H54 (cell line): ENCODE data around the gene SEPHS1.
"Not testable (repeated sequence)": the region's sequence is repeated elsewhere in the genome, so short reads cannot be mapped to it uniquely, and the experiment has no call there.

Source experiments
- DNase-seq: peaks from one replicate; pipeline ENCODE4 v3.0.0; 2011; ENCODE audit warnings: low spot score, mixed read lengths; ENCODE audit not compliant: insufficient read length
- FAIRE-seq: peaks from 3 replicates; lab custom pipeline; 2011; peaks lifted over from hg19 to GRCh38; lab: Jason Lieb, UNC
- POLR2A ChIP-seq: IDR thresholded peaks from 2 replicates; pipeline ENCODE4 v1.6.1; 2011; ENCODE audit warnings: low read depth, mild to moderate bottlenecking, low read length

SEPHS1 gene, protein sequence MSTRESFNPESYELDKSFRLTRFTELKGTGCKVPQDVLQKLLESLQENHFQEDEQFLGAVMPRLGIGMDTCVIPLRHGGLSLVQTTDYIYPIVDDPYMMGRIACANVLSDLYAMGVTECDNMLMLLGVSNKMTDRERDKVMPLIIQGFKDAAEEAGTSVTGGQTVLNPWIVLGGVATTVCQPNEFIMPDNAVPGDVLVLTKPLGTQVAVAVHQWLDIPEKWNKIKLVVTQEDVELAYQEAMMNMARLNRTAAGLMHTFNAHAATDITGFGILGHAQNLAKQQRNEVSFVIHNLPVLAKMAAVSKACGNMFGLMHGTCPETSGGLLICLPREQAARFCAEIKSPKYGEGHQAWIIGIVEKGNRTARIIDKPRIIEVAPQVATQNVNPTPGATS

DNA sequence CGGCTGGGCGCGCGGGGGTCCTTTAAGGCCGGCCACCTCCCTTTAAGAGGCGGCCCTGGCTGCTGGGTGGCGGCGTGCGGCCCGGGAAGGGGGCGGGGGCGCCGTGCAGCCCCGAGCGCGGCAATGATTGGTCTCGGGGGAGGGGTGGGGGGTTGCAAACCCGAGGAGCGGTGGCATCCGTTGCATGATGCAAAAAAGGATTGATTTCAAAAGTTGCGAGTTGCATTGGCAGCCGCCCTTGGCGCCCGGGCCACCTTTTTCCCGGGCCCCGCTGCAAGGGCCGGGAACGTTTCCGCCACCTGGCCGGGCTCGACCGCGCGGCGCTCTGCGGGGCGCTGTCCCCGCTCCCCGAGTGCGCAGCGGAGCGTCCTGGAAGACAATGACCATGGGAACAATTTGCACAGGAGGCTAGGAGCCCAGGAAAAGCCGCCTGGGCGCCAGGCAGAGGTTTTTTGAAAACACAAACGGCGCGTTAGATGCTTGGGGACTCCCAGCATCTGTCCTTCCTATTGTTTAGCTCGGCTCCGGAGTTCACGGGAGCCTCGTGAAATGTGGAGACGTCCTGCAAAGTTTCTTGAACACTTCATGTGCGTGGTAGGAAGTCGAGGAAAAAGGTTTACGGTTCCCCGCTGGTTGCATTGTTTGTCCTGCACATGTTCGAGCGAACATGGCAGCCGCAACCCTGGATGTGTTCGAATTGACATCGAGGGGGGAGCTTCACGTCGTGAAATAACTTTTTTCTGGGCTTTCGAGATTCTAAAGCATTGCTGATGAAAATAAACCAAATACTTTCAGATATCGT lies at the start of gene SEPHS1:
SEPHS1 (minus strand) TSS at position 78 of the 802 bp plus-strand sequence. CDS start 3,343 bp downstream, outside the sequence.
- DNase-seq (peak; percentile 72), FAIRE-seq (no peak)
- peak; percentile 22; the same call in 1 of the 2 replicates for TF ChIP-seq POLR2A

DNA sequence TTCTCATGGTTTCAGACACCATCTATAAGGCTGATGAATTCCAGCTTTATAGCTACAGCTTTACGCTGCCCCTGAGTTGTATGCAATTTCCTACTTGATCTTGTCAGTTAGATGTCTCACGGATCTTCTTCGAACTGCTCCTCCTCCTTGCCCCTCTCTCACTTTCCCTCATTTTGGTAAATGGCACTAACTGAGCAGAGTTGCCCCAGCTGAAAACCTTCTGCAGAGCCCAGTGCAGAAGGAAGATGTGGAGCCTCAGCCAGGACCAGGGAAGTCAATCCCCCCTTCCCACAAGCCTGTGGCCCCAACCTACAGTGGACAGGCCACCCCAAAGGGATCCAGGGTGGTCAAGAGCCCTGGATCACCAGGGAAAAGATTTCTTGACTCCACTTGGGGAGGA lies 49.0 kb upstream of the SEPHS1 start:
- TF ChIP-seq POLR2A = no peak
- no peak for FAIRE-seq
- no peak for DNase-seq

DNA sequence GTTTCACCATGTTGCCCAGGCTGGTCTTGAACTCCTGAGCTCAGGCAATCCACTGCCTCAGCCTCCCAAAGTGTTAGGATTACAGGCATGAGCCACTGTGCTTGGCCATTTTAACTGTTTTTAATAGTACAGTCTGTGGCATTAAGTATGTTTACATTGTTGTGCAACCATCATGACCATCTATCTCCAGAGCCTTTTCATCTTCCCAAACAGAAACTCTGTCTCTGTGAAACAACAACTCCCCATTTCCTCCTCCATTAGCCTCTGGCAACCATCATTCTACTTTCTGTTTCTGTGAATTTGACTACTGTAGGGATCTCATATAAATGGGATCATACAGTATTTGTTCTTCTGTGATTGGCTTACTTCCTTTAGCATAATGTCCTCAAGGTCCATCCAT lies 48.3 kb upstream of the SEPHS1 start:
- DNase-seq (no peak), FAIRE-seq (no peak)
- no peak for TF ChIP-seq POLR2A

DNA sequence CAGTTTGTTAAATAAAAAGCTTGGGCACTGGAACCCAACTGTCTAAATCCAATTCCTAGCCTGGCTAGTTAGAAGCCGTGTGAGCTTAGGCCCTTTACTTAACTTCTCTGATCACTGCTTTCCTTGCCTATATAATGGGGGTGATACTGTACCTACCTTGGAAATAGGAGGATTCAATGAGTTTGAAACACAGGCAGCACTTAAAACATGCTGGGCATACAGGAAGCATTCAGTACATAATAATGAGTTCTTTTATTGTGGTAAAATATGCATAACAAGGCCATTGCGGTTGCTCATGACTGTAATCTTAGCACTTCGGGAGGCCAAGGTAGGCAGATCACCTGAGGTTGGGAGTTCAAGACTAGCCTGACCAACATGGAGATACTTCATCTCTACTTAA lies 47.4 kb upstream of the SEPHS1 start:
- no peak for DNase-seq
- FAIRE-seq = no peak
- TF ChIP-seq POLR2A = no peak

DNA sequence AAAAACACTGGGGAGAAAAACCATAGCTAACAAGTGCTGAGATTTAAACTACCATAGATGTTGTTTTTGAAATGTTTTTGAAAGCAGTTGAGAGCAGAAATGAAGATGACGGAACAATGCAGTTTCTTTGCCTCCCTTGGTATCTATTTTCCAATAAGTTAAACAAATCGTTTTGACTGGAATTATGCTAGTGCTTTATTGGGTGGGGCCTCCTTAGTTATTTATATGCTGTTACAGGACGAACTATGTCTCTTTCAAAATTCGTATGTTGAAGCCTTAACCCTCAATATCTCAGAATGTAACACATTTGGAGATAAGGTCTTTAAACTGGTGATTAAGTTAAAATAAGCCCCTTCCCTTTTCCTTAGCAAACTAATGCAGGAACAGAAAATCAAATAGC lies 45.5 kb upstream of the SEPHS1 start:
- no peak for DNase-seq
- no peak for TF ChIP-seq POLR2A
- no peak for FAIRE-seq

DNA sequence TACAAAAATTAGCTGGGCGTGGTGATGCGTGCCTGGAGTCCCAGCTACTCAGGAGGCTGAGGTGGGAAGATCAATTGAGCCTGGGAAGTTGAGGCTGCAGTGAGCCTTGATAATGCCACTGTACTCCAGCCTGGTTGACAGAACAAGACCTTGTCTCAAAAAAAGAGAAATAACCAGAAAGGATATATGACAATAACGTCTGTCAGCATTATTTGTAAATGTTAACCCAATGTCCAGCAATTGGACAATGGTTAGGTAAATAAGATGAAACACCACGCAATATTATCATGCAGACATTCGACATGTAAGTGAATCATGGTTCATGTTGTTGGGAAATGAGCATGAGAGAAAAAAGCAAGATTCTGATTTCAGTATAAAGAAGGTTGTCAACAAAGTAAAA lies 44.6 kb upstream of the SEPHS1 start:
- no peak for DNase-seq
- no peak for FAIRE-seq
- no peak for TF ChIP-seq POLR2A

DNA sequence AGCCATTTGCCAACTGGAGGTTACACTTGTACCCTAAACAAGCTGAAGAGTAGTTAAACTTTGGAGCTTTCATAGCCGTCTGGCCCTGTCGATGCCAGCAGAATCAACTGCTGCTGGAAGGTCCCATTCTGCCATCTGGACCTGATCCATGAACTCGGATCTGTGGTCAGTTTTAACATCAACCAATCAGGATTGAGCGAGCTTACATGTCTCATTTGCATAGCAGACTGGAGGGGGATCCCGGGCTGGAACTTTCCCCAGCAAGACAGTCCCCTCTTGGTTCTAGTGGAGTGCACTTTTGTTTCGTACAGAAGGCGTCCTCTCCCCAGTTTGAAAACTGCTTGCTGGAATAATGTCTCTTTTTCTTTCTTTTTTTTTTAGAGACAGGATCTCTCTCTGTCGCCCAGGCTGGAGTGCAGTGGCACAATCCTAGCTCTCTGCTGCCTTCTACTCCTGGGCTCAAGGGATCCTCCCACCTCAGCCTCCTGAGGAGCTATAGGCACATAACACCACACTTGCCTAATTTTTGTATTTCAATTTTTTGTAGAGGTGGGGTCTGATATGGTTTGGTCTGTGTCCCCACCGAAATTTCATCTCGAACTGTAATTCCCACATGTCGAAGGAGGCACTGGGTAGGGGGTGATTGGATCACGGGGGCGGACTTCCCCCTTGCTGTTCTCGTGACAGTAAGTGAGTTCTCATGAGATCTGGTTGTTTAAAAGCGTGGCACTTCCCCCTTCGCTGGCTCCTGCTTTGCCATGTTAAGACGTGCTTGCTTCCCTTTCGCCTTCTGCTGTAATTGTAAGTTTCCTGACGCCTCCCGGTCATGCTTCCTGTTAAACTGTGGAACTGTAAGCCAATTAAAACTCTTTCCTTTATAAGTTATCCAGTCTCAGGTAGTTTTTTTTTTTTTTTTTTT lies 42.8 kb upstream of the SEPHS1 start:
- no peak for FAIRE-seq

DNA sequence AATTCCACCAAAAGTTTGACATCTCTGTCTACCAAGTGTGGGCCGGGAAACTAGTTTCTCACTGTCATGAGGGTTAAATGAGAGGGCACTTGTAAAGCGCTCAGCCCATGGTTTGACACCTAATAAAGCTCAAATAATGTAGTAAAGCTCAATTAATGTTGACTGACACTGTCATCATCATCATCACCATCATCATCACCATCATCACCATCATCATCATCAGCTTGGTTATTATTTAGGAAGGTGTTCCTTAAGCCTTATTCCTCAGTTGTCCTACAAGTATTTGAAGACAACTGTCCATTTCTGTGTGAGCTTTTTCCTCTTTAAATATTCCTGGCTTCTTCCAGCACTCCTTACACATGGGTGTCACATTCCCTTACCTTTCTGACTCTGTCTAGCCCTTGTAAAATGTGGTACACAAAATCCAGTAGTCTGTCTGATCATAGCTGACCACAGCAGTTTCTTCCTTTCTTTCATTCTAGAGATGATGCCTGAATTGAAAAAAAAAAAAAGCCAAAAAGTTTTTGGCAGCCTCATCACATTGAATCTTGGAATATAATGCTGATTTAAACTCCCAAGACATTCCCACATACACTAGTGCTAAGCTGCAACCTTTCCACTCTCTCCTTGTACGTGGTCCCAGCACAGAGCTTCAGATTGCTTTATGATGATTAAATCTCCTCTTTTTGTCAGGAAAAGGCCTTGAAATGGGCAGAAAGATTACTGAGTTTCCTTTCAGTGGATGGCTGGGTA lies 40.6 kb upstream of the SEPHS1 start:
- no peak for DNase-seq
- no peak for TF ChIP-seq POLR2A
- no peak for FAIRE-seq

More for the DNA sequence above, 42.8 kb upstream of the SEPHS1 start:
- no peak for TF ChIP-seq POLR2A
- DNase-seq = no peak

DNA sequence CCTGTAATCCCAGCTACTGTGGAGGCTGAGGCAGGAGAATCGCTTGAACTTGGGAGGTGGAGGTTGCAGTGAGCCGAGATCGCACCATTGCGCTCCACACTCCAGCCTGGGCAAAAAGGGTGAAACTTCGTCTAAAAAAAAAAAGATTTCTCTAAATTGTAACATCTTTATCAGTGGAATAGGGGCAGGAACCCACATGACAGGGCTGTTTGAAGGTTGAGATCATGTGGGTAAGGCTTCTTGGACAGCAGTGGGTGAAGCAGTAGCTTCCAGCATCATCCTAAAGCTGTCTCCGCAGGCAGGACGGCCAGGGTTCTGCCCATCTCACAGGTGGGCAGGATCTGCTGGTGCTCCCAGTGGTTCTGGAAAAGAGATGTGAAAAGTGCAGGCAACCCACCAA lies 37.9 kb upstream of the SEPHS1 start:
- no peak for DNase-seq
- TF ChIP-seq POLR2A = no peak
- no peak for FAIRE-seq

DNA sequence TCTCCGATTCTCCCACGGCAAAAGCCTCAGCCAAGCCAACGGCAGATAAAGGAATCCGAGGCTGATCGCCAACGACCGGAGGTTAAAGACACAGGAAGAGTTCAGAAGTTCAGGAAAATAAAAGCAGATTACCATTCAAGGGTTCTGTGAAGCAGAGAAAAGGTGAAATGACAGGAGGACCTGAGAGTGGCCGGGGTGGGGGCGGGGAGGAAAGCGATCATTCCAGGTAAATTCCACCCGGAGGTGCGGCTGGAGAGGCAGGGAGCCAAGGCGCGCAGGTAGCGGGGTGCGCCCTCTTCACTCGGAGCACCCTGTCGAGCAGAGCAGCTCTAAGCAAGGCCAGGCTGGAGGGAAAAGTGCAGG lies 35.3 kb upstream of the SEPHS1 start:
- DNase-seq = no peak
- FAIRE-seq = no peak
- no peak for TF ChIP-seq POLR2A

DNA sequence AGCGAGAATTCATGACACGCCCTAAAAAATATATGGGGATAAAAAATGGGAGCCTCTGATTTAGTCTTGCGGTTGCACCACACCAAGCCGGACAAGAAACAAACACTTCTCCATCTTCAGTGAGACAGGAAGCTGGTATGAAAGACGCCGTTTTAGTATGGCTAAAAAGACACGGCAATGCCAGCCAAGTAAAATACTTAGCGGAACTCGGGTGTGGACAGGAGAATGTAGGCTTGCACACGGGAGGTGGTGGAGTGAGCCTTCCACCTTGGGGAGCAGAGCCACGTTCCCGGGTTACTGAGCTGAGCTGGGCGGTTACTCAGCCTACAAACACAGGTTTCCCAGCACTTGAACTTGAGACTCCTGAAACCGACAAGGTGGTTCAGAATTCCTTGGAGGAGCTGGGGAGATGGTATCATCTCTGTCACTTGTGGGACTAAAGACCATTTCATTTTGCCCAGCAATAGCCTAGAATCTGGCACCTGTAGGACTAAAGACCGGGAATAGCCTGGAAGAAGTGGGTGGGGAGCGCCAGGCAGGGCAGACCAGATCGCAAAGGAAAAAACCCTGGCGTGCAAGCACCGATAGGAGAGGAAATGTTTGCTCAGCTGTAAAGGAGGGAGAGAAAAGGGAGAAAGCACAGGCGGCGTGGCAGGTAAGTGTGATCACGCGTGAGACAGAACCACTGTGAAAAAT lies 34.8 kb upstream of the SEPHS1 start:
- DNase-seq (no peak), FAIRE-seq (no peak)
- no peak for TF ChIP-seq POLR2A

DNA sequence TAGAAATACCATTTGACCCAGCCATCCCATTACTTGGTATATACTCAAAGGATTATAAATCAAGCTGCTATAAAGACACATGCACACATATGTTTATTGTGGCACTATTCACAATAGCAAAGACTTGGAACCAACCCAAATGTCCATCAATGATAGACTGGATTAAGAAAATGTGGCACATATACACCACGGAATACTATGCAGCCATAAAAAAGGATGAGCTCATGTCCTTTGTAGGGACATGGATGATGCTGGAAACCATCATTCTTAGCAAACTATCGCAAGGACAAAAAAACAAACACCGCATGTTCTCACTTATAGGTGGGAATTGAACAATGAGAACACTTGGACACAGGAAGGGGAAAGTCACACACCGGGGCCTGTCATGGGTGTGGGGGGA lies 31.0 kb upstream of the SEPHS1 start:
- FAIRE-seq, DNase-seq: not testable (repeated sequence)
